Adrenal gland (tissue), 12 donors: Measurements from ENCODE around the gene GSX2. TPM values are rescaled to one million over a fixed set of nuclear protein-coding genes. Genes with fewer than 3 reads are reported as not detected.

Experiments used
- DNase-seq, 7 donors: peaks; one replicate each; pipeline ENCODE4 v3.0.0-alpha.2; 2019 to 2020
- H3K27ac ChIP-seq, 5 donors: fragments of 200-600 bp; sonication (generic) in 4 of 5; 1 replicate in 3 of 5; 2 replicates in 2 of 5; pipeline versions ENCODE4 v1.5.1 to v1.8.0; 2016 to 2020; ENCODE audit warnings: mild to moderate bottlenecking in 1 of 5
- H3K27me3 ChIP-seq: fragments of 200-600 bp; 2 replicates; pipeline ENCODE4 v1.8.0; 2021
- H3K36me3 ChIP-seq, 2 donors: fragments of 200-600 bp; replicated peaks in 1 of 2; 1 replicate in 1 of 2; 2 replicates in 1 of 2; pipeline versions ENCODE4 v1.5.1 to v1.8.0; 2018 to 2022
- H3K4me1 ChIP-seq, 2 donors: fragments of 200-600 bp; replicated peaks in 1 of 2; 1 replicate in 1 of 2; 2 replicates in 1 of 2; pipeline versions ENCODE4 v1.5.1 to v1.8.0; 2018 to 2021
- H3K4me3 ChIP-seq, 4 donors: fragments of 200-600 bp; sonication (generic) in 3 of 4; one replicate each; pipeline ENCODE4 v1.5.1; 2016 to 2018
- H3K9me3 ChIP-seq, 3 donors: fragments of 200-600 bp; sonication (generic) in 1 of 3; replicated peaks in 1 of 3; 1 replicate in 2 of 3; 2 replicates in 1 of 3; pipeline versions ENCODE4 v1.5.1 to v1.8.0; 2016 to 2021
- CTCF ChIP-seq, 6 experiments: fragments of 450-650 bp in 4 of 6; fragments of 200-600 bp in 2 of 6; sonication (generic) in 1 of 6; IDR thresholded peaks; 1 replicate in 5 of 6; 2 replicates in 1 of 6; pipeline versions ENCODE4 v1.5.1 to v1.8.0; 2016 to 2021; ENCODE audit warnings: antibody characterized with exemption in 6 of 6, mild to moderate bottlenecking in 2 of 6, moderate library complexity in 1 of 6
- POLR2A ChIP-seq, 2 donors: fragments of 450-650 bp; IDR thresholded peaks; one replicate each; pipeline ENCODE4 v1.6.1; 2017; ENCODE audit warnings: antibody characterized with exemption in 2 of 2, mild to moderate bottlenecking in 2 of 2, moderate library complexity in 1 of 2
- WGBS, 4 donors: extraction: QIAGEN DNeasy Blood & Tissue Kit in 2 of 4; methylation state at CpG; one replicate each; pipeline versions ENCODE4 v1.1.5 to v1.1.7; 2013 to 2017; 5-methylcytosine and 5-hydroxymethylcytosine counted together
- intact Hi-C, 2 donors: fragments of 100-400 bp; cut with DNase I; formaldehyde crosslinking; loops; one replicate each; pipeline versions ENCODE4 v1.14.1 to v1.15.0; 2022 to 2023
- polyA plus RNA-seq, 3 donors: library from polyadenylated mRNA; stranded (reverse); fragments of 200-250 nt in 2 of 3; fragments of 350-450 nt in 1 of 3; fragmentation: Illumina TruSeq in 1 of 3; extraction: RNeasy Lipid Tissue Mini Kit (QIAGEN cat#74804) in 1 of 3; gene quantifications; one replicate each; pipeline ENCODE4 v1.2.3, GENCODE V29; 2013 to 2014
- total RNA-seq, 9 donors: library from RNA; depleted of rRNA in 4 of 9; stranded (reverse); fragments of >200 nt in 4 of 9; fragments of 120-200 nt in 1 of 9; fragmentation: NEBNext Ultra II Directional in 1 of 9; extraction: Animal tissue kit (Norgen Biotek cat#: 25700) in 1 of 9; gene quantifications; one replicate each; pipeline versions ENCODE4 v1.1.0 to v1.2.4, GENCODE V29; 2013 to 2023
- donor health status: healthy with polysubstance abuse.
- donor health status: Bipolar disorder and iron deficiency.
- donor health status: DM: yes; HTN: yes; CAD: no.
- donor health status: DM: no; HTN: no; CAD: no.
- donor health status: DM: no; HTN: no; CAD: no.
- donor health status: DM: yes; HTN: yes; CAD: no.

Gene GSX2
- total and polyA plus RNA-seq, 12 donors = not detected

GRCh38 chr4:54092405-54093323, 7.3 kb upstream of the GSX2 start:
- H3K4me3 ChIP-seq = peak overlapping the region in 2 of 4 donors; percentile 31 to 63
- 27 to 35% (median 32%) methylated on average over 13 of the region's 13 CpGs for WGBS, 4 donors
- no peak overlapping the region for H3K27ac ChIP-seq
- DNase-seq = no peak
- H3K36me3 ChIP-seq = no peaks in the 10 kb centered on the region
- peaks cover 0 to 9% of the 10 kb centered on the region in 2 donors for H3K4me1 ChIP-seq
- H3K27me3 ChIP-seq = peaks cover 16% of the 10 kb centered on the region
- no peaks in the 10 kb centered on the region for H3K9me3 ChIP-seq
- TF ChIP-seq POLR2A (IDR thresholded peaks at IDR 0.05) = no peak
- intact Hi-C loops = no loop called here

- intact Hi-C loops = no loop called here
- Histone ChIP-seq H3K4me1 (peaks cover 0 to 9% of the 10 kb centered on the region in 2 donors), H3K27me3 (peaks cover 18% of the 10 kb centered on the region), H3K9me3 (no peaks in the 10 kb centered on the region), H3K27ac (no peak overlapping the region), H3K4me3 (no peak overlapping the region), H3K36me3 (no peaks in the 10 kb centered on the region)
- no peak for DNase-seq
- WGBS, 4 donors = 42 to 50% (median 48%) methylated on average over 33 to 37 of the region's 37 CpGs
- TF ChIP-seq CTCF (IDR thresholded peaks at IDR 0.05) (no peak), POLR2A (IDR thresholded peaks at IDR 0.05) (no peak)
These were observed 6.4 kb upstream of the GSX2 start for GRCh38 chr4:54093324-54094240.

GRCh38 chr4:54094451-54094850, 5.5 kb upstream of the GSX2 start:
- no peaks in the 10 kb centered on the region for H3K9me3 ChIP-seq
- H3K4me3 ChIP-seq = no peak overlapping the region
- H3K4me1 ChIP-seq = peaks cover 0 to 12% of the 10 kb centered on the region in 2 donors
- no peak overlapping the region for H3K27ac ChIP-seq
- TF ChIP-seq CTCF (IDR thresholded peaks at IDR 0.05) = no peak
- no peak for TF ChIP-seq POLR2A (IDR thresholded peaks at IDR 0.05)
- no peak for DNase-seq
- intact Hi-C loops = no loop called here
- no peaks in the 10 kb centered on the region for H3K36me3 ChIP-seq
- 64 to 70% (median 70%) methylated on average over 6 of the region's 6 CpGs for WGBS, 4 donors
- peaks cover 26% of the 10 kb centered on the region for H3K27me3 ChIP-seq

- no peaks in the 10 kb centered on the region for H3K36me3 ChIP-seq
- H3K27ac ChIP-seq = no peak overlapping the region
- 33 to 46% (median 44%) methylated on average over 17 to 19 of the region's 19 CpGs for WGBS, 4 donors
- intact Hi-C loops = no loop called here
- TF ChIP-seq POLR2A (IDR thresholded peaks at IDR 0.05) = no peak
- no peak for TF ChIP-seq CTCF (IDR thresholded peaks at IDR 0.05)
- peaks cover 8 to 20% of the 10 kb centered on the region in 2 donors for H3K4me1 ChIP-seq
- H3K27me3 ChIP-seq = peaks cover 34% of the 10 kb centered on the region
- H3K9me3 ChIP-seq = no peaks in the 10 kb centered on the region
- H3K4me3 ChIP-seq = no peak overlapping the region
- no peak for DNase-seq
These were observed 4.7 kb upstream of the GSX2 start for GRCh38 chr4:54095110-54095825.
